22Rv1 (cell line): ENCODE results near the gene MRFAP1.

Experiments
- CTCF ChIP-seq: fragments of 450-650 bp; IDR thresholded peaks from 2 replicates; pipeline ENCODE4 v1.5.1; 2017; ENCODE audit warnings: mild to moderate bottlenecking
- ZFX ChIP-seq: fragments of 450-650 bp; IDR thresholded peaks from 2 replicates; pipeline ENCODE4 v1.6.1; 2017; ENCODE audit warnings: antibody characterized with exemption, borderline replicate concordance

DNA sequence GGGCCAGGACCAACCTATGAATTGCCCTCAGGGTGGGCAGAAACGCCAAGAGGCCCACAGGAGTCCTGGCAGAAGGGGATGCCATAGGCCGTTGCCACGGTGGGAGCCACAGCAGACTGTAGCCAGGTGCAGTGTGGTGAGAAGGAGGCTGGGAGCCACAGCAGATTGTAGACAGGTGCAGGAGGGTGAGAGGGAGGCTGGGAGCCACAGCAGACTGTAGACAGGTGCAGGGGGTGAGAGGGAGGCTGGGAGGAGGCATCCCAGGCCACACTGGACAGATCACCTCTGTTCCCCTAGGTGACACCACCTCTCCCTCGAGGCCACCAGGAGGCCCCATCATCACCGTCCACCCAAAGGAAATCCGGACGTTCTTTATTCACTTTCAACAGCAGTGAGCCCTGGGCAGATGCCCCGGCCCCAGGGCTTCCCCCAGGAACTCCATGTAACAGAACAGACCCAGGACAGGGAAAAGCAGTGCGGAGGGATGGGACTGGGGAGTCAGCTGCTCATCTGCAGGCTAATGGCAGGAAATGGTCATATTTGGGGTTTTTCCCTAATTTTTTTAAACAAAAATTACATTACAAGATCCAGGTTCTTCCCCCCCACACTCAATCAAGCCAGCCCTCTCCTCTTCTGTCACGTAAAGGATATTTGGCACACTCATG lies 19.5 kb upstream of the MRFAP1 start:
- TF ChIP-seq CTCF (no peak), ZFX (no peak)
